Neural cell (in vitro differentiated cells): Measurements from ENCODE around the gene HRK. TPM values are rescaled to one million over a fixed set of nuclear protein-coding genes. Genes with fewer than 3 reads are reported as not detected.

ENCODE experiments used
- H2AFZ ChIP-seq: fragments of 200-600, 300-800 bp; sonication (generic), shearing (Covaris generic); 2 replicates; pipeline ENCODE4 v1.6.0; 2014; ENCODE audit warnings: low read depth, mild to moderate bottlenecking, antibody characterized with exemption, low read length, moderate library complexity
- H3F3A ChIP-seq: fragments of 200-600 bp; shearing (Covaris generic); 2 replicates; pipeline ENCODE4 v1.6.1; 2016; ENCODE audit warnings: mild to moderate bottlenecking, moderate library complexity, mixed read lengths, antibody characterized with exemption, low read length; ENCODE audit not compliant: insufficient read depth, poor library complexity, severe bottlenecking
- H3K27ac ChIP-seq: fragments of 200-600, 300-800 bp; sonication (generic), shearing (Covaris generic); 2 replicates; pipeline ENCODE4 v1.5.1; 2014; ENCODE audit warnings: mild to moderate bottlenecking, low read length, moderate library complexity
- H3K27me3 ChIP-seq: fragments of 300-800, 200-600 bp; sonication (generic), shearing (Covaris generic); 2 replicates; pipeline ENCODE4 v1.6.0; 2014; ENCODE audit warnings: mild to moderate bottlenecking, low read depth, low read length, moderate library complexity; ENCODE audit not compliant: insufficient read depth
- H3K36me3 ChIP-seq: fragments of 300-800, 200-600 bp; sonication (generic), shearing (Covaris generic); 2 replicates; pipeline ENCODE4 v1.5.1; 2014; ENCODE audit warnings: mild to moderate bottlenecking, antibody characterized with exemption, low read length, moderate library complexity; ENCODE audit not compliant: insufficient read depth
- H3K4me2 ChIP-seq: fragments of 300-800, 200-600 bp; sonication (generic), shearing (Covaris generic); 2 replicates; pipeline ENCODE4 v1.6.0; 2014; ENCODE audit warnings: mild to moderate bottlenecking, low read length
- H3K4me3 ChIP-seq: fragments of 300-800, 200-600 bp; sonication (generic), shearing (Covaris generic); 2 replicates; pipeline ENCODE4 v1.5.1; 2014; ENCODE audit warnings: mild to moderate bottlenecking, low read length, moderate library complexity
- H3K79me2 ChIP-seq: fragments of 200-600 bp; shearing (Covaris generic); replicated peaks from 2 replicates; pipeline ENCODE4 v1.6.0; 2014; ENCODE audit warnings: mild to moderate bottlenecking, low read length, moderate library complexity; ENCODE audit not compliant: insufficient read depth
- H3K9ac ChIP-seq: fragments of 300-800, 200-600 bp; sonication (generic), shearing (Covaris generic); 2 replicates; pipeline ENCODE4 v1.6.1; 2016; ENCODE audit warnings: mild to moderate bottlenecking, low read length, mixed read lengths
- H3K9me2 ChIP-seq: fragments of 200-600 bp; shearing (Covaris generic); 2 replicates; pipeline ENCODE4 v1.6.1; 2016; ENCODE audit warnings: mild to moderate bottlenecking, low read length, mixed read lengths; ENCODE audit not compliant: insufficient read depth
- H3K9me3 ChIP-seq: fragments of 200-600, 300-800 bp; sonication (generic), shearing (Covaris generic); 2 replicates; pipeline ENCODE4 v1.6.1; 2016; ENCODE audit warnings: mild to moderate bottlenecking, mixed run types, low read length, moderate library complexity, mixed read lengths
- H4K20me1 ChIP-seq: fragments of 200-600 bp; shearing (Covaris generic); 2 replicates; pipeline ENCODE4 v1.6.1; 2016; ENCODE audit warnings: mild to moderate bottlenecking, mixed run types; ENCODE audit not compliant: insufficient read depth
- EZH2 ChIP-seq: fragments of 200-600, 300-800 bp; shearing (Covaris generic), sonication (generic); IDR thresholded peaks from 2 replicates; pipeline ENCODE4 v1.6.1; 2014; ENCODE audit warnings: antibody characterized with exemption, low read length, borderline replicate concordance, mild to moderate bottlenecking; ENCODE audit not compliant: insufficient read depth, poor library complexity, severe bottlenecking
- RAD21 ChIP-seq: fragments of 450-650 bp; conservative IDR thresholded peaks from 2 replicates; pipeline ENCODE4 v1.6.1; 2014; ENCODE audit warnings: antibody characterized with exemption, mild to moderate bottlenecking, moderate library complexity
- SMC3 ChIP-seq: fragments of 450-650 bp; conservative IDR thresholded peaks from 2 replicates; pipeline ENCODE4 v1.6.1; 2014; ENCODE audit warnings: antibody characterized with exemption, mild to moderate bottlenecking, moderate library complexity; ENCODE audit not compliant: poor library complexity
- polyA plus RNA-seq: library from polyadenylated mRNA; depleted of rRNA; stranded (reverse); fragments of >200 nt; gene quantifications from 2 replicates; pipeline ENCODE4 v1.2.3, GENCODE V29; 2014
- TF ChIP-seq, protein P1 (sequence below): fragments of 450-650 bp; IDR thresholded peaks from 2 replicates; pipeline ENCODE4 v1.5.1; 2014; ENCODE audit warnings: antibody characterized with exemption, mild to moderate bottlenecking, moderate library complexity; ENCODE audit not compliant: poor library complexity, severe bottlenecking

Gene HRK
- polyA plus RNA-seq, 1 donor from 2014 or later = 1.4 TPM

DNA sequence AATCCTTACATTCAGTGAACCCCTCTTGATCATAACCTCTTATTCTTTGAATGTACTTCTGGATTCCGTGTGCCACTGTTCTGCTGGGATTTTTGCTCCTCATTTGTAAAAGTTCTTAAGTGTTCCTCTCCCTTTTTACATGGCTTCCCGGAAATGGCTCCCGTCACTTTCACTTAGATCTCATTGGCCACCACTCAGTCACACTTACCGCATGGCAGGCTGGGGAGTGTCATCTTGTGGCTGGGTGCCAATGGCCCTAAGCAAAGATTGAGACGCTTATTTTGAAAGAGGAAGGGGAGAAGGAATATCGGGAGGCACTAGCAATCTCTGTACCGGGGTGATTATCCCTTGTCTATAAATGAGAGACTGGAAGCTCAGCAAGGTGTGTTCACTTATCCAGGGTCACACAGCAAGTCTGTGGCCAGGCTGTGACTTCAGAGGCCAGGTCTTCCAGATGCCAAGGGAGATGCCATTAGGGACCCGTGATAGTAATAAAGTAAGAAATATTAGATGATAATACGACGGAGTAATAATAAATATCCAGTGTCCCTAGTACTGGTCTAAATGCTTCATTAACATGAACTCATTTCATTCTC lies 74.3 kb downstream of the HRK start:
- no peak overlapping the region for H3K4me2 ChIP-seq
- H3K36me3 ChIP-seq = no peaks in the 10 kb centered on the region
- H3F3A ChIP-seq = no peaks in the 10 kb centered on the region
- no peaks in the 10 kb centered on the region for H3K9me2 ChIP-seq
- no peak overlapping the region for H3K27ac ChIP-seq
- no peak overlapping the region for H3K9ac ChIP-seq
- no peaks in the 10 kb centered on the region for H4K20me1 ChIP-seq
- H3K4me3 ChIP-seq = no peak overlapping the region
- no peak overlapping the region for H2AFZ ChIP-seq
- no peaks in the 10 kb centered on the region for H3K9me3 ChIP-seq
- no peaks in the 10 kb centered on the region for H3K27me3 ChIP-seq
- no peak for TF ChIP-seq SMC3
- no peak for TF ChIP-seq EZH2
- TF ChIP-seq, protein P1, sequence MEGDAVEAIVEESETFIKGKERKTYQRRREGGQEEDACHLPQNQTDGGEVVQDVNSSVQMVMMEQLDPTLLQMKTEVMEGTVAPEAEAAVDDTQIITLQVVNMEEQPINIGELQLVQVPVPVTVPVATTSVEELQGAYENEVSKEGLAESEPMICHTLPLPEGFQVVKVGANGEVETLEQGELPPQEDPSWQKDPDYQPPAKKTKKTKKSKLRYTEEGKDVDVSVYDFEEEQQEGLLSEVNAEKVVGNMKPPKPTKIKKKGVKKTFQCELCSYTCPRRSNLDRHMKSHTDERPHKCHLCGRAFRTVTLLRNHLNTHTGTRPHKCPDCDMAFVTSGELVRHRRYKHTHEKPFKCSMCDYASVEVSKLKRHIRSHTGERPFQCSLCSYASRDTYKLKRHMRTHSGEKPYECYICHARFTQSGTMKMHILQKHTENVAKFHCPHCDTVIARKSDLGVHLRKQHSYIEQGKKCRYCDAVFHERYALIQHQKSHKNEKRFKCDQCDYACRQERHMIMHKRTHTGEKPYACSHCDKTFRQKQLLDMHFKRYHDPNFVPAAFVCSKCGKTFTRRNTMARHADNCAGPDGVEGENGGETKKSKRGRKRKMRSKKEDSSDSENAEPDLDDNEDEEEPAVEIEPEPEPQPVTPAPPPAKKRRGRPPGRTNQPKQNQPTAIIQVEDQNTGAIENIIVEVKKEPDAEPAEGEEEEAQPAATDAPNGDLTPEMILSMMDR = no peak
- no peak for TF ChIP-seq RAD21
- no peaks in the 10 kb centered on the region for H3K79me2 ChIP-seq

Other genes with a start within 250 kb of the HRK start
- gene SPRING1, start 143.4 kb downstream of the HRK start, polyA plus RNA-seq = 40.0 and 48.1 TPM in 2 replicates
- gene RNFT2, start 143.1 kb downstream of the HRK start, polyA plus RNA-seq = 18.5 and 20.6 TPM in 2 replicates
- 4.9 and 5.6 TPM in 2 replicates for gene FBXW8, start 29.5 kb upstream of the HRK start, polyA plus RNA-seq
- gene TESC, start 218.0 kb upstream of the HRK start, polyA plus RNA-seq = 0.42 and 2.9 TPM in 2 replicates